Skeletal muscle tissue (tissue), 2 donors: Measurements from ENCODE around the gene CRX. TPM values are rescaled to one million over a fixed set of nuclear protein-coding genes. Genes with fewer than 3 reads are reported as not detected.

Source experiments
- small RNA-seq: library from RNA; depleted of rRNA; stranded (forward); fragments of <200 nt; gene quantifications from one replicate; pipeline ENCODE3, GENCODE V24; 2014
- total RNA-seq: library from RNA; depleted of rRNA; stranded (reverse); fragments of >200 nt; gene quantifications from one replicate; pipeline ENCODE4 v1.2.3, GENCODE V29; 2014

The CRX gene
- total RNA-seq, 1 donor from 2014 or later: not detected

Small RNA genes within 50 kb of the gene (small RNA-seq; reads per million reads assigned to genes)
- gene AC008745.1: not detected

Other genes starting within 250 kb of the CRX start
- not detected for gene ZNF541, start 248.8 kb upstream of the CRX start, total RNA-seq
- 3.7 TPM for gene BICRA, start 212.8 kb upstream of the CRX start, total RNA-seq
- gene EHD2, start 108.5 kb upstream of the CRX start, total RNA-seq: 63.2 TPM
- 93.9 TPM for gene NOP53, start 76.4 kb upstream of the CRX start, total RNA-seq
- 450 TPM for gene SELENOW, start 43.2 kb upstream of the CRX start, total RNA-seq
- not detected for gene TPRX1, start 17.4 kb upstream of the CRX start, total RNA-seq
- gene TPRX2, start 37.3 kb downstream of the CRX start, total RNA-seq: not detected
- not detected for gene SULT2A1, start 64.4 kb downstream of the CRX start, total RNA-seq
- gene BSPH1, start 170.2 kb downstream of the CRX start, total RNA-seq: not detected
- not detected for gene ELSPBP1, start 172.7 kb downstream of the CRX start, total RNA-seq
- gene CABP5, start 222.1 kb downstream of the CRX start, total RNA-seq: not detected